Loucy (cell line): Measurements from ENCODE around the gene SPATA21.

Experiments used
- H2AFZ ChIP-seq: fragments of 200-600 bp; sonication (generic); 2 replicates; pipeline ENCODE4 v1.6.0; 2016; ENCODE audit warnings: antibody characterized with exemption, mild to moderate bottlenecking, low read length, moderate library complexity
- H3F3A ChIP-seq: fragments of 200-600 bp; 2 replicates; pipeline ENCODE4 v1.6.0; 2016; ENCODE audit warnings: antibody characterized with exemption, low read depth, mild to moderate bottlenecking
- H3K27me3 ChIP-seq: fragments of 200-600 bp; sonication (generic); 2 replicates; pipeline ENCODE4 v1.6.1; 2014; ENCODE audit warnings: low read length, mild to moderate bottlenecking; ENCODE audit not compliant: insufficient read depth, poor library complexity, severe bottlenecking
- H3K36me3 ChIP-seq: fragments of 200-600 bp; sonication (generic); 2 replicates; pipeline ENCODE4 v1.6.1; 2016; ENCODE audit warnings: low read length; ENCODE audit not compliant: insufficient read depth
- H3K4me1 ChIP-seq: fragments of 200-600 bp; sonication (generic); 2 replicates; pipeline ENCODE4 v1.5.1; 2014; ENCODE audit warnings: low read length, mild to moderate bottlenecking; ENCODE audit not compliant: insufficient read depth, poor library complexity, severe bottlenecking
- H3K4me2 ChIP-seq: fragments of 200-600 bp; sonication (generic); 2 replicates; pipeline ENCODE4 v1.6.0; 2014; ENCODE audit warnings: antibody characterized with exemption, low read length, low read depth, mild to moderate bottlenecking; ENCODE audit not compliant: poor library complexity, severe bottlenecking
- H3K4me3 ChIP-seq: fragments of 200-600 bp; sonication (generic); 2 replicates; pipeline ENCODE4 v1.5.1; 2014; ENCODE audit warnings: low read length, mild to moderate bottlenecking, mixed read lengths; ENCODE audit not compliant: poor library complexity, severe bottlenecking
- H3K79me2 ChIP-seq: fragments of 200-600 bp; sonication (generic); 2 replicates; pipeline ENCODE4 v1.6.1; 2014; ENCODE audit warnings: low read length; ENCODE audit not compliant: insufficient read depth
- H3K9ac ChIP-seq: fragments of 200-600 bp; sonication (generic); 2 replicates; pipeline ENCODE4 v1.6.0; 2014; ENCODE audit warnings: mild to moderate bottlenecking, low read depth, low read length, moderate library complexity; ENCODE audit not compliant: poor library complexity, severe bottlenecking
- H3K9me2 ChIP-seq: fragments of 200-600 bp; sonication (generic); replicated peaks from 2 replicates; pipeline ENCODE4 v1.6.1; 2016; ENCODE audit warnings: low read depth, low read length, mixed read lengths
- H3K9me3 ChIP-seq: fragments of 200-600 bp; sonication (generic); 2 replicates; pipeline ENCODE4 v1.6.1; 2014; ENCODE audit warnings: mild to moderate bottlenecking, antibody characterized with exemption, low read length, low read depth; ENCODE audit not compliant: insufficient read depth
- H4K20me1 ChIP-seq: fragments of 200-600 bp; sonication (generic); 2 replicates; pipeline ENCODE4 v1.6.0; 2014; ENCODE audit warnings: antibody characterized with exemption, low read length, mild to moderate bottlenecking; ENCODE audit not compliant: insufficient read depth, poor library complexity, severe bottlenecking
- CTCF ChIP-seq: fragments of 200-600 bp; sonication (generic); conservative IDR thresholded peaks from 2 replicates; pipeline ENCODE4 v1.5.1; 2014; ENCODE audit warnings: mild to moderate bottlenecking, antibody characterized with exemption, low read length
- EZH2phosphoT487 ChIP-seq: fragments of 200-600 bp; IDR thresholded peaks from 2 replicates; pipeline ENCODE4 v1.6.1; 2018; ENCODE audit warnings: antibody characterized with exemption, mild to moderate bottlenecking, moderate library complexity, borderline replicate concordance

Gene SPATA21

GRCh38 chr1:16421201-16421600 lies 16.0 kb downstream of the SPATA21 start:
- Histone ChIP-seq H3K36me3 (no peaks in the 10 kb centered on the region), H3K4me3 (no peak overlapping the region), H2AFZ (peak overlapping the region; percentile 49; the same call in 1 of the 2 replicates), H3K4me1 (no peaks in the 10 kb centered on the region), H4K20me1 (no peaks in the 10 kb centered on the region), H3F3A (no peaks in the 10 kb centered on the region), H3K79me2 (no peaks in the 10 kb centered on the region), H3K9ac (no peak overlapping the region), H3K9me2 (no peaks in the 10 kb centered on the region), H3K9me3 (no peaks in the 10 kb centered on the region), H3K27me3 (no peaks in the 10 kb centered on the region), H3K4me2 (peak overlapping the region; percentile 1)
- TF ChIP-seq CTCF (no peak), EZH2phosphoT487 (no peak)

- Histone ChIP-seq H3K27me3 (no peaks in the 10 kb centered on the region), H3F3A (no peaks in the 10 kb centered on the region), H3K9ac (no peak overlapping the region), H3K9me3 (no peaks in the 10 kb centered on the region), H3K79me2 (no peaks in the 10 kb centered on the region), H3K36me3 (no peaks in the 10 kb centered on the region), H3K4me1 (no peaks in the 10 kb centered on the region), H3K4me3 (no peak overlapping the region), H4K20me1 (no peaks in the 10 kb centered on the region), H2AFZ (peak overlapping the region; percentile 49; the same call in 1 of the 2 replicates), H3K4me2 (peak overlapping the region; percentile 1), H3K9me2 (no peaks in the 10 kb centered on the region)
- no peak for TF ChIP-seq EZH2phosphoT487
- no peak for TF ChIP-seq CTCF
These were observed 16.7 kb downstream of the SPATA21 start for GRCh38 chr1:16420424-16421118.

DNA sequence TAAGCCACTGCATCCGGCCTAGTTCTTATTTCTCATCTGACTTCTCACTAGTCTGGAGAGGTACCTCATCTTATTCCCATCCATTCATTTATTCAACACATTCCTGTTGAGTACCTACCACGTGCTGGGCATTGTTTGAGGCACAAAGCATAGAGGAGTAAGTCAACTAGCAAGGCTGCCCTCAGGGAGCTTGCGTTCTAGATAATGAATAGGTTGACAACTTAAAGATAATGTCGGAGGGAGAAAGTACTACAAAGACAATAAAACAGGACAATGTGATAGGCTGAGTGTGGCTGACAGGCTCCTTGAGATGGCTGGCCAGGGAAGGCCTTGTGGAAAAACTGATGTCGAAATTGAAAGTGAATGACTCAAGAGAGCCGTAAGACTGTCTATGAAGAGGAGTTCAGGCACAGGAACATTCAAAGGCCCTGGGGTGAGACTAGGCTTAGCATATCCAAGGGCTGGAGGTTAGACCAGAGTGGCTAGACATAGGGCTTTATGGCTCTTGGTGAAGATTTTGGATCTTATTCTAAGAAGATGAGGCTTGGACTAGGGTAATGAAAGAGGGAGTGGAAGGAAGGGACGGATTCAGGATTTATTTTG lies 18.3 kb downstream of the SPATA21 start:
- H3K27me3 ChIP-seq: no peaks in the 10 kb centered on the region
- no peaks in the 10 kb centered on the region for H3K9me2 ChIP-seq
- no peaks in the 10 kb centered on the region for H3K4me1 ChIP-seq
- no peaks in the 10 kb centered on the region for H3K36me3 ChIP-seq
- H3F3A ChIP-seq: no peaks in the 10 kb centered on the region
- H4K20me1 ChIP-seq: no peaks in the 10 kb centered on the region
- no peak for TF ChIP-seq EZH2phosphoT487
- TF ChIP-seq CTCF: no peak
- no peak overlapping the region for H3K4me2 ChIP-seq
- no peaks in the 10 kb centered on the region for H3K79me2 ChIP-seq
- no peaks in the 10 kb centered on the region for H3K9me3 ChIP-seq
- no peak overlapping the region for H3K9ac ChIP-seq
- no peak overlapping the region for H2AFZ ChIP-seq
- no peak overlapping the region for H3K4me3 ChIP-seq
